ENCODE measurements around the gene AMBP. TPM values are rescaled to one million over a fixed set of nuclear protein-coding genes. Genes with fewer than 3 reads are reported as not detected.

The AMBP gene
- polyA plus RNA-seq, 1 of the 3 experiments (the other 2 are of a cell fraction) = 0.16 TPM

DNA sequence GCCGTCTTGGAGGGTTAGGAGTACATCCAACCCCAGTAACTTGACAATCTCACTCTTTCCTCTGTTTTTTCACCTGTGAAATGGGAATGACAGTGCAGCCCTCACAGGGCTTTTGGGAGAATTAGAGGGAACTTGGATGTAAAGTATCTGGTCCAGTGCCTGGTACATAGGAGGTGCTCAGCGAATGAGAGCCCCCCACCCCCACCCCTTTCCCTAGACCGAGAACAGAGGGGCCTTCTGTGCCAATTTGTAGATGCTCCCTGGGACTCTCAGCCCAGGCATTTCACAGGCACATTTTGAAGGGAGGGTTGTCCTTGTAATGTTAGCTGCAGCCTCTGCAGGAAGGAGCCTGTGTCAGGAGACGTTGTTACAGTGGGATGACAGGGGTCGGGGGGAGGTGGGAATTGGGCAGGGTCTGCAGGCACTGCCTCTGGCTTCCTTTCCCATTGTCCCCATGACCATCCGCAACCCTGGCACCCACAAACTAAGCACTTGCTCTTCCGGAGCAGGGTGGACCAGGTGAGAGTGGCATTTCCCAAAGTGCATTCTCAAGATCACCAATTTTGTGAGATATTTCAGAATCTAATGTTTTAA, 47.0 kb downstream of the AMBP start:
- ChIA-PET CTCF (interaction anchor here (1.0 to 3.7 kb wide), 2 partner anchors 216 to 224 kb away, joined by 5 to 26 read pairs; no protein-coding TSS in a partner anchor), POLR2A (no interaction called here)
- no peak overlapping the region for H2AFZ ChIP-seq (ENCODE audit: low read depth)
- H3K4me2 ChIP-seq = no peak overlapping the region
- DNase-seq = no peak
- H3K27ac ChIP-seq (ENCODE audit: low read depth in 2 of 2, low read length in 1 of 2) = no peak overlapping the region
- WGBS (ENCODE audit: low lambda C conversion rate) = 94% methylated on average over 7 of the region's 7 CpGs
- no peak overlapping the region for H3K4me3 ChIP-seq (ENCODE audit: low read depth in 2 of 2, low read length in 1 of 2)
- H3K36me3 ChIP-seq (replicated peaks in 1 of 2; ENCODE audit: control insufficient read depth in 1 of 2, insufficient read depth in 2 of 2, low read length in 1 of 2) = peaks cover 10 to 61% of the 10 kb centered on the region in 2 experiments
- H4K20me1 ChIP-seq (ENCODE audit: insufficient read depth) = no peaks in the 10 kb centered on the region
- no peaks in the 10 kb centered on the region for H3K79me2 ChIP-seq (ENCODE audit: insufficient read depth)
- H3K9me2 ChIP-seq = no peaks in the 10 kb centered on the region
- no peak overlapping the region for H3K9ac ChIP-seq
- H3F3A ChIP-seq (replicated peaks; ENCODE audit: insufficient read depth) = no peaks in the 10 kb centered on the region
- TF ChIP-seq RCOR1 (IDR thresholded peaks at IDR 0.05; ENCODE audit: low read length) (no peak), MEF2A (IDR thresholded peaks at IDR 0.05; ENCODE audit: borderline replicate concordance, low read depth) (no peak)
- TF ChIP-seq, protein P1, sequence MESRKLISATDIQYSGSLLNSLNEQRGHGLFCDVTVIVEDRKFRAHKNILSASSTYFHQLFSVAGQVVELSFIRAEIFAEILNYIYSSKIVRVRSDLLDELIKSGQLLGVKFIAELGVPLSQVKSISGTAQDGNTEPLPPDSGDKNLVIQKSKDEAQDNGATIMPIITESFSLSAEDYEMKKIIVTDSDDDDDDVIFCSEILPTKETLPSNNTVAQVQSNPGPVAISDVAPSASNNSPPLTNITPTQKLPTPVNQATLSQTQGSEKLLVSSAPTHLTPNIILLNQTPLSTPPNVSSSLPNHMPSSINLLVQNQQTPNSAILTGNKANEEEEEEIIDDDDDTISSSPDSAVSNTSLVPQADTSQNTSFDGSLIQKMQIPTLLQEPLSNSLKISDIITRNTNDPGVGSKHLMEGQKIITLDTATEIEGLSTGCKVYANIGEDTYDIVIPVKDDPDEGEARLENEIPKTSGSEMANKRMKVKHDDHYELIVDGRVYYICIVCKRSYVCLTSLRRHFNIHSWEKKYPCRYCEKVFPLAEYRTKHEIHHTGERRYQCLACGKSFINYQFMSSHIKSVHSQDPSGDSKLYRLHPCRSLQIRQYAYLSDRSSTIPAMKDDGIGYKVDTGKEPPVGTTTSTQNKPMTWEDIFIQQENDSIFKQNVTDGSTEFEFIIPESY (IDR thresholded peaks at IDR 0.05; ENCODE audit: borderline replicate concordance, low read depth) = no peak
- TF ChIP-seq, protein P2, sequence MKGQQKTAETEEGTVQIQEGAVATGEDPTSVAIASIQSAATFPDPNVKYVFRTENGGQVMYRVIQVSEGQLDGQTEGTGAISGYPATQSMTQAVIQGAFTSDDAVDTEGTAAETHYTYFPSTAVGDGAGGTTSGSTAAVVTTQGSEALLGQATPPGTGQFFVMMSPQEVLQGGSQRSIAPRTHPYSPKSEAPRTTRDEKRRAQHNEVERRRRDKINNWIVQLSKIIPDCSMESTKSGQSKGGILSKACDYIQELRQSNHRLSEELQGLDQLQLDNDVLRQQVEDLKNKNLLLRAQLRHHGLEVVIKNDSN (IDR thresholded peaks at IDR 0.05; ENCODE audit: borderline replicate concordance, low read depth) = no peak
- no peaks in the 10 kb centered on the region for H3K27me3 ChIP-seq (ENCODE audit: insufficient read depth)
- no peaks in the 10 kb centered on the region for H3K9me3 ChIP-seq
- no peaks in the 10 kb centered on the region; a peak in 1 of 4 replicates for H3K4me1 ChIP-seq (ENCODE audit: control insufficient read depth in 1 of 2, insufficient read depth in 2 of 2, low read depth in 1 of 2, low read length in 1 of 2)

DNA sequence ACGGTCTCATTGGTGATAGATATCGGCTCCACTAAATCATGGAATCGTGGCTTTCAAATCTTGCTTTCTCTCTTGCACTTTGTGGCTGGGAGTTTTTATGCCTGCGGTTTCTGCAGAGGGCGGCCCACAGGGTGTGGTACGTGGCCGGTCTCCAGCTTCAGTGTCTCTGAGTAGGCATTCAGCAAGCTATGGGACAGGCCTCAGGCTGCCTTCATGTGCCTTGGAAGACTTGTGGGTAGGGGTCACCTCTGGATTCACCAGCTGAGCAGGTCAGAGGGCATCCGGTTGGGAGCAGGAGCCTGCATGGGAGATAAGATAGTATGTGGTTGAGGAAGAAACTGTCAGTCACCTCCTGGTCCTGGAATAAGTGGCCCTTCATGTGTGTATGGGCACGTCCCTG, 47.7 kb downstream of the AMBP start:
- no peak for DNase-seq
- no peak for TF ChIP-seq REST (IDR thresholded peaks at IDR 0.05; ENCODE audit: low read depth, low read length)
- TF ChIP-seq ELF1 (IDR thresholded peaks at IDR 0.05) = no peak
- no peak for TF ChIP-seq MEF2A (IDR thresholded peaks at IDR 0.05; ENCODE audit: borderline replicate concordance, low read depth)
- TF ChIP-seq RFX5 (IDR thresholded peaks at IDR 0.05; ENCODE audit: low read length) = no peak
- no peak for TF ChIP-seq GATA2 (CRISPR knock-in tag; IDR thresholded peaks at IDR 0.05)
- no peak for TF ChIP-seq CTCF (IDR thresholded peaks at IDR 0.05)
- TF ChIP-seq TAF1 (IDR thresholded peaks at IDR 0.05; ENCODE audit: borderline replicate concordance, low read depth, low read length) = no peak
- TF ChIP-seq, protein P3, sequence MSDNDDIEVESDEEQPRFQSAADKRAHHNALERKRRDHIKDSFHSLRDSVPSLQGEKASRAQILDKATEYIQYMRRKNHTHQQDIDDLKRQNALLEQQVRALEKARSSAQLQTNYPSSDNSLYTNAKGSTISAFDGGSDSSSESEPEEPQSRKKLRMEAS (IDR thresholded peaks at IDR 0.05; ENCODE audit: low read depth) = no peak
- TF ChIP-seq, protein P1 (IDR thresholded peaks at IDR 0.05; ENCODE audit: borderline replicate concordance, low read depth) = no peak
- TF ChIP-seq, protein P4, sequence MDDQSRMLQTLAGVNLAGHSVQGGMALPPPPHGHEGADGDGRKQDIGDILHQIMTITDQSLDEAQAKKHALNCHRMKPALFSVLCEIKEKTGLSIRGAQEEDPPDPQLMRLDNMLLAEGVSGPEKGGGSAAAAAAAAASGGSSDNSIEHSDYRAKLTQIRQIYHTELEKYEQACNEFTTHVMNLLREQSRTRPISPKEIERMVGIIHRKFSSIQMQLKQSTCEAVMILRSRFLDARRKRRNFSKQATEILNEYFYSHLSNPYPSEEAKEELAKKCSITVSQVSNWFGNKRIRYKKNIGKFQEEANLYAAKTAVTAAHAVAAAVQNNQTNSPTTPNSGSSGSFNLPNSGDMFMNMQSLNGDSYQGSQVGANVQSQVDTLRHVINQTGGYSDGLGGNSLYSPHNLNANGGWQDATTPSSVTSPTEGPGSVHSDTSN (IDR thresholded peaks at IDR 0.05) = no peak
- no peak for TF ChIP-seq NFIC (IDR thresholded peaks at IDR 0.05; ENCODE audit: borderline replicate concordance)
- TF ChIP-seq FOSL2 (IDR thresholded peaks at IDR 0.05; ENCODE audit: borderline replicate concordance, low read depth) = no peak

More for the DNA sequence above, 47.7 kb downstream of the AMBP start:
- ChIA-PET CTCF (no interaction called here), POLR2A (no interaction called here)
- H3K27me3 ChIP-seq (ENCODE audit: insufficient read depth) = no peaks in the 10 kb centered on the region
- H4K20me1 ChIP-seq (ENCODE audit: insufficient read depth) = no peaks in the 10 kb centered on the region
- H3K9me3 ChIP-seq = no peaks in the 10 kb centered on the region
- no peaks in the 10 kb centered on the region for H3K9me2 ChIP-seq
- H2AFZ ChIP-seq (ENCODE audit: low read depth) = no peak overlapping the region
- no peak overlapping the region for H3K4me2 ChIP-seq
- H3K27ac ChIP-seq (ENCODE audit: low read depth in 2 of 2, low read length in 1 of 2) = no peak overlapping the region
- no peaks in the 10 kb centered on the region; a peak in 1 of 4 replicates for H3K4me1 ChIP-seq (ENCODE audit: control insufficient read depth in 1 of 2, insufficient read depth in 2 of 2, low read depth in 1 of 2, low read length in 1 of 2)
- H3K4me3 ChIP-seq (ENCODE audit: low read depth in 2 of 2, low read length in 1 of 2) = no peak overlapping the region
- peaks cover 15 to 62% of the 10 kb centered on the region in 2 experiments for H3K36me3 ChIP-seq (replicated peaks in 1 of 2; ENCODE audit: control insufficient read depth in 1 of 2, insufficient read depth in 2 of 2, low read length in 1 of 2)
- no peaks in the 10 kb centered on the region for H3K79me2 ChIP-seq (ENCODE audit: insufficient read depth)
- H3F3A ChIP-seq (replicated peaks; ENCODE audit: insufficient read depth) = no peaks in the 10 kb centered on the region
- no peak overlapping the region for H3K9ac ChIP-seq
- 95% methylated on average over 9 of the region's 9 CpGs for WGBS (ENCODE audit: low lambda C conversion rate)
